HG02981 (cell line): ENCODE measurements around the gene CETP.

ENCODE experiments used
- ATAC-seq: cut with Tn5 transposase; IDR thresholded peaks from one replicate; pipeline ENCODE4 v1.9.1; 2021; ENCODE audit warnings: mild to moderate bottlenecking, moderate library complexity; ENCODE audit not compliant: unreplicated experiment

The CETP gene

DNA sequence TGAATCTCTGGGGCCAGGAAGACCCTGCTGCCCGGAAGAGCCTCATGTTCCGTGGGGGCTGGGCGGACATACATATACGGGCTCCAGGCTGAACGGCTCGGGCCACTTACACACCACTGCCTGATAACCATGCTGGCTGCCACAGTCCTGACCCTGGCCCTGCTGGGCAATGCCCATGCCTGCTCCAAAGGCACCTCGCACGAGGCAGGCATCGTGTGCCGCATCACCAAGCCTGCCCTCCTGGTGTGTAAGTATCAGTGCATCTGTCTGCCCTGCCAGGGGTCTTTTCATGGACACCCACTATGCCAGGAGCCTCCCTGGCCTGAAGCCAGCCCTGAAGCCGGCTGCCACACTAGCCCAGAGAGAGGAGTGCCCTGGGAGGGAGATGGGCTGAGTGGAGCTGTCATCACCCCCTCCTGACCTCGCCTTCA is at the start of gene CETP:
TSS of gene CETP (plus strand) at position 100 of the 431 bp plus-strand sequence. CDS start at position 130, 30 bp downstream.
- ATAC-seq, result no peak

DNA sequence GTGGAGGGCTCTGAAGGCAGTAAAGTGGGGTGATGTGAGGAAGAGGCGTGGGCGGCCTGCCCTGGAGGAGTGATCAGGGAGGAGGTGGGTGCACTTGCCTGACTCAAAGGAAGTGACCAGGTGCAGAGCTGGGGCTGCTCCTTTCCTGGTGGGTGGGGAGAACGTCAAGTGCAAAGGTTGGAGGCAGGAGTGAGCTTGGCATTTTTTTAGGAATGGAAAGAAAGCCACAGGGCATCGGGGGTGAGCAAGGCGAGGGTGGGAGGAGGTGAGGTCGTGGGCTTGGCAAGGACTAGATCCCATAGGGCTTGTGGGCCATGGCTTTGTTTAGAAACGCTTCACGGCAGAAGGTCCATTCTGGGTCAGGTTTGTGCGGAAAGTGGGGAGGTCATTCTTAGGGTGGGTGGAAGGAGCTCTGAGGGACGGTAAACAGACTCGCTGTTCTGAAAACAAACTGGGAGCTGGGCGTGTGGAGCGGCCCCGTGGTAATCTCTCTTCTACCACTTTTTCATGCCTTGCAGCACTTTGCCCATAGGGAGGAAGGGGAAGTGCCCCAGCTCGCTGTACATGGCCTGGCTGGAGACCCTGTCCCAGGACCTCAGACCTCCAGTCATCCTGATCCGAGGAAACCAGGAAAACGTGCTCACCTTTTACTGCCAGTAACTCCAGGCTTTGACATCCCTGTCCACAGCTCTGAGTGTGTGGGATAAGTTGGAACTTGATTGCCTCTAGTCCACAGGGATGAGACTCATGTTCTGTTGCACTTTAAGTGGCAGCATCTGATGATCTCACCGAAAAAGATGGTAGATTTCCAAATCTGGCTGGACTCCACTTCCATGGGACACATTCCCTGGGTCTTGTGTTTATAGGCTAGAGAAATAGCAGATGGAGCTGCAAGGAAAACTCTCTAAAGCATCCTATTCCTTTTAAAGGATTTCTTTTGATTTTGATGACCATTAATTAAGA is 48.7 kb upstream of the CETP start:
- no peak for ATAC-seq

- ATAC-seq, result no peak
Observed at GRCh38 chr16:56914896-56915295, 46.9 kb upstream of the CETP start.

- ATAC-seq, result no peak
Observed at GRCh38 chr16:56915336-56916119, 46.2 kb upstream of the CETP start.

DNA sequence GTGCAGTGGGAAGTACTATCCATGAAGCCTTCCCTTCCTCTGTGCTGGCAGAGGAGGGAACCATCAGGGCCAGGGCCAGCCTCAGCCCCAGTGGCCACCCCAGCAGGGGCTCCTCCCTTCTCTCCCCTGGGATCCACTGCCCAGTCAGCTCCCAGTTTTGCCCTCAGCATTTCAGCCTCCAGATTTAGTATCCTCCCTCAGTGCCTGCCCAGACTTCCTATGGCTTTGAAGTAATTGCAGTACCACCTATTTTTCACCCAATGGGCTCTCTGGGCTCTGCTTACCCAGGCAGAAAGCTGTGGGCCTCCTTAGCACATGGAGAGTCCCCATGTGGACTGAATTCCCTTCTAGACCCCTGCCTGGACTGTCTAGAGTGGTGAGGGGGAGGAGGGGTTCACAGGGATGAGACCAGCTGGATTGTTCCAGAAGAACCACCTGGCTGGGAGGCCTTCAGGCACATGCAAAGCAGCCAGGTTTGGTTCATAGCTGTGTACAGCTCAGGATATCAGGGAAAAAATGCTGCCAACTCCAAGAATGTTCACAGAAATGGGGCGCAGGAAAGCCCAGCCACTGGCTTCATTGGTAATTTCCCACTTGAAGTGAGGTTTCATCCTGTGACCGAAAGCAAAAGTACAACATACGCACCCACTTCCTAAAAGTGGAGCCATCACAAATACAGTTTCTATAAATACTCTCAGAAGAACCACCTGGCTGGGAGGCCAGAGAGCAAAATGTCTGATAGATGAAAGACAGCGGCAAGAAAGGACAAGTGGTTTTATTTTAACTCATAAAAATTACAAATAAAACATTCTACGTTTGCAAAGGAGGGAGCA is 45.0 kb upstream of the CETP start:
- peak; percentile 76 for ATAC-seq

DNA sequence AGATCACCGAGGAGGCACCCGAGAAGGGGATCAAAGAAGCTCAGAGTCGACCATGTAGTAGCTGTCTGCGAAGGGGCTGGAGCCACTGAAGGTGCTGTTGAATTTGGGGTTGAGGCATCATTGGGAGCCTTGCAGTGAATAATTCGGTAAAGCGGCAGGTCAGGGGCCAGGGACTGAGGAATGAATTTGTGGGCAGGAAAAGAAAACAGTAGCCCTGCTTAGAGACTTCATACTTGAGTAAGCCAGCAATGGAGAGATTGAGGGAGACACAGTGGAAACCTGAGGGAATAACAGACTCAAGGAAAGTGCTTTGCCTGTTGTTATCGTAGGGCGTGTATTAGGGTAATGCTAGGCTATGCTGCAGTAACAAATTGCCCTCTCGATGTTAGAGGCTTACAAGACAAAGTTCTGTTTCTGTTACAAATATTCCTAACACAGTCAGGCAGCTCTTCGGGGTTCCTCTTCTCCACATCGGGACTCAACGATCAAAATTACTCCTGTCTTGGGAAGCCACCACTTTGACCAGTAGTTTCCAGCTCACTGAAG is 43.2 kb upstream of the CETP start:
- no peak for ATAC-seq

DNA sequence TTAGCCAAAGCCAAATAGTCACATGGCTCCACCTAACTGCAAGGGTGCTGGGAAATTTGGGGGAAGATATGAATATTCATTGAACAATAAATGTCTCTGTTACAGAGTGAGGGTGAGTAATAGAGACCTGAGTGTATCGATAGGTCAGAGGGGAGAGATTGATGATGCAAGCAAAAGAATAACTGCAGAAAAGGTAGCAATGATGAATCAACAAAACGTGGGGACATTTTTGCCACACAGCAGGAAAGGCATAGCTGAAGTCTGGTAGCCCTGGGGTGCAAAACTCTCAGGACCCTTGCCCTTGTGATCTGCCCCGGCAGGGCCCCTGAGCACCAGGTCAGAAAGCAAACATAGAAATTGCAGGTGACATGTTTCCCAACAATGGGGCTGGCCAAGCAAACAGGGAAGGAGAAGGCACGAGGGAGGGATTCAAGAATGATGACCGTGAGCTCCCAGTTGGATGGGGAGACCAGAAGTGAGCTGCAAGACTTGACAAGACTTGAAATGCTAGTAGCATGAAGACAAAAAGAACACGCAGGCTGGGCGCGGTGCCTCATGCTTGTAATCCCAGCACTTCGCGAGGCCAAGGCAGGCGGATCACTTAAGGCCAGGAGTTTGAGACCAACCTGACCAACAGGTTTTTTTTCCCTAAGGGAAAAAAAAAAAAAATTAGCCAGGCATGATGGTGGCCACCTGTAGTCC is 42.5 kb upstream of the CETP start:
- ATAC-seq, result no peak

- no peak for ATAC-seq
Observed at GRCh38 chr16:56921571-56921970, 40.2 kb upstream of the CETP start.

- ATAC-seq, result no peak
Observed at GRCh38 chr16:56923481-56924091, 38.2 kb upstream of the CETP start.

- no peak for ATAC-seq
Observed at GRCh38 chr16:56927471-56927870, 34.3 kb upstream of the CETP start.

DNA sequence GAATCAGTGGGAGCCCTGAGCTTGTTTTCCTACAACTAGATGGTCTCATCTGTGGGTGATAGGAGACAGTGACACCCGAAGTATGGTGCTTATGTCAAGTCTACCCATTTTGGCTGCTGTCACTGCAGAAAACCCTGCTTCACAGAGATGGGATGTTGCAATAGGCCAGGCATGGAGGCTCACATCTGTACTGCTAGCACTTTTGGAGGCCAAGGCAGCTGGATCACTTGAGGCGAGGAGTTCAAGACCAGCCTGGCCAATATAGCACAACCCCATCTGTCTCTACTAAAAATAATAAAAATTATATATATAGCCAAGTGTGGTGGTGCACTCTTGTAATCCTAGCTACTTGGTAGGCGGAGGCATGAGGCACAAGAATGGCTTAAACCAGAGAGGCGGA is 32.1 kb upstream of the CETP start:
- no peak for ATAC-seq

DNA sequence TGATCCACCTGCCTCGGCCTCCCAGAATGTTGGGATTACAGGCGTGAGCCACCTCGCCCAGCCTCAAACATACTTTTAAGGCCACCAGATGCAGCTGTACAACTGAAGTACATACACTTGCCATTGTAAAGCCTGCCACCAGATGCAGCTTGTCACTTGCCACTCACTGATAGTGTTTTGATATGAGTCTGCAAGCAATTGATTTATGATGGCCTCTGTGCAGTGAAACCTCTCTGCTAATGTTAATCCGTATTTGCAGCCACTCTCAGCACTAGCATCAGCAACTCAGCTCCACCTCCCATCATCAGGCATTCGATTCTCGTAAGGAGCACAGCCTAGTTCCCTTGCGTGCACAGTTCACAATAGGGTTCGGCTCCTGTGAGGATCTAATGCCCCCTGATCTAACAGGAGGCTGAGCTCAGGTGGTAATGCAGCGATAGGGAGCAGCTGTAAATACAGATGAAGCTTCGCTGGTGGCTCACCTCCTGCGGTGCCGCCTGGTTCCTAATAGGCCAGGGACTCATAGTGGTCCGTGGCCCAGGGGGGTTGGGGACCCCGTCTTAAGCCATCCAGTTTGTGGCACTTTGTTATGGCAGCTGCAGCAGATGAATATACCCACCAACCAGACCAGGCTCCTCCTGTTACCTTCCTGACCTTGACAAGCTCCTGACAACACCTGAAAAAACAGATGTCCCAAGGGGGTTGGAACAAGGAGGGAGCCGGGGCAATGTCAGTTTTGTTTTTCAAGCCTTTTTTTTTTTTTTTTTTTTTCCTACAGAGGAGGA is 31.1 kb upstream of the CETP start:
- ATAC-seq, result no peak

DNA sequence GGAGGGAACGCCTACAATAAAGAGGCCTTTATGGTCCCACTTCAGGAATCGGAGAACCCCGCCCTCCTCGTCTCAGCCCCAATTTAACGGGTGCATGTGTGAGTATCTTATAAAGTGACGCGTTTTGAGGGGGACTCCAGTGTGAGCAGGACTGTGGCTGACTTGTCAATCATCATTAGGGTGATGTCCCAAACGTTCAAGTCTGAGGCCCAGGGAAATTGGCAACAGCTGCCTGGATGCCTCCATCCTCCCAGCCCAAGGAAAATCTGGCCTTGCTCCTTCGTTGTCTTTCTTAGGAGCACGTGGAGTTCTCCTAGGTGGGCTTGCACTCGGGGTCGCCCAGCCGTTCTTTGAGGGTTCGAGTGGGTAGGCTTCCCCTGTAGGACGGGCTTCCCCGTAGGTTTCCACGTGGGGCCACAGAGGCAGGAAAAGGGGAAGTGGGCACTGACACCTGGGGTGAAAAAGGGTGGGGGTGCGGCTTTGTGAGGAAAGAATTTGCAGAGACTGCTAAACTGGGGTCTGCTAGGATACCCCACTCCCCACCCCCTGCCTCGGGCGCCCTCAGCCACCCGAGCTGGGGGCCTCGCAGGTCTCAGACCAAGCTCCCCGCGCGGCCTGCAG is 30.4 kb upstream of the CETP start:
- ATAC-seq, result peak; percentile 30

DNA sequence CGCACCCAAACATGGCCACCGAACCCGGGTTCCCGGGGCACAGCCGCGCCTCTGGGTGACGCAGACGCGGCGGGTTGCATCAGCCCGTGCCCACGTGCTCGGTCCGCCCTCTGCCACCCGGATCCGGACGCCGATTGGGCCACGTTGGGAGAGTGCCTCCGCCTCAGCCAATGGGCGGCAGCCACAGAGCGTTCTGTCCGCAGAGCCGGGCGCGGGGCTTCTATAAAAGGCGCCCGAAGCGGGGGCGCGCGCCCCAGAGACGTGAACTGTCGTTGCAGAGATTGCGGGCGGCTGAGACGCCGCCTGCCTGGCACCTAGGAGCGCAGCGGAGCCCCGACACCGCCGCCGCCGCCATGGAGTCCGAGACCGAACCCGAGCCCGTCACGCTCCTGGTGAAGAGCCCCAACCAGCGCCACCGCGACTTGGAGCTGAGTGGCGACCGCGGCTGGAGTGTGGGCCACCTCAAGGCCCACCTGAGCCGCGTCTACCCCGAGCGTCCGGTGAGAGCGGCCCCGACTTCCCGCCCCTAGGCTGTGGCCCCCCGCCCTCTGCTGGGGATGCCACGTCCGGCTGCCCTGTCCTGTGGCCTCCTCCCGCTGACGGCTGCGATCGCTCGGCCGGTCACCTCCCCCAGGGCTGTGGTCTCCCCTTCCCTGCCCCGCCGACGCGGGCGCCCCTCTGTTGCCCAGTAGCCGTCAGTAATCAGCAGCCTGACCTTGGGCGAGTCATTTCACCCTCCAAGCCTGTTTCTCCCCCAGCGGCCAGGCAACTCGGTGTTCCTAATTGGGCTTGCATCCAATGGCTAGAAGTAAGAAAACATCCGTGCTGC is 29.6 kb upstream of the CETP start, which contains the start of gene HERPUD1:
TSS of gene HERPUD1 (plus strand) at position 251 of the 829 bp plus-strand sequence. CDS start at position 354, 103 bp downstream.
- ATAC-seq, result peak; percentile 89

DNA sequence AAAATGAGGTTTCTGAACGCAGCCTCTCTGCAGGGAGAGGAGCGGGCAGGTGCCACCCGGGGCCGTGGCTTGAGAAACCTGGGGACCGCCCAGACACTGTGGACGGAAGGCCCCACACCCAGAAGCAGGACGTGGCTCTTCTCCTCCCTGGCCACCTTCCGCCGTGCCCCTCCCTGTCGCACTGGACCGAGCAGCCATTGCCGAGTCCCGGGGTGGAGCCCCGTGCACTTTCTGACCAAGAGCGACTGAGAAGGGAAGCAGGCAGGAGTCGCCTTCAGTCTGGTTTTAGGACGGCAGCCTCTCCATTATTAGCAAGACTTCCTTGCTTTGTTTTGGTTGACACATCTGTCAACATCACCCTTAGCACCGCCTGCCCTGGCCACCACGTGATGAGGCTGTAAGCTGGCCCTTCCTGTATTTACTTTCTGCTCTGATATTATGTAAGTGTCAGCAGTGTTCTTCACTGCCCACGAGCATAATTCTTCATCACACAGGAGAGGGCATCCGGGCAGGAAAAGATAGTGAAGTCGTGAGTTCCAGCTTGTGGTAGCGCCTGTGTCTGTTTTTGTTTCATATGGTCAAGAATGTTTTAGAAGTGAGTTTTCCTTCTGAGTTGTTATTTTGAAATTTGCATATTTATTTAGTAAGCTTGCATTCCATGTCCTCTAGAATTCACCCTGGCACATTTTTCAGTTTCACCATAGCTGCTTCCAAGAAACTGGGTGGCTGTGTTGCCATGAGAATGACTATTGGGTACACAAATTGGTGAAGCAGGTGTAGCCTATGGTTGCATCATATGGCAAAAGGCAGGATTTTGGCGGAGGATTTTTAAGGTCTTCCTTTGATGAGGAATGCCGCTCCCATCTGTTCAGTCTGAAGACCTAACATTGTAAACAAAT is 28.8 kb upstream of the CETP start:
- ATAC-seq, result no peak
